GM19328 (cell line): ENCODE data around the gene CHD9.

Experiments used
- ATAC-seq: cut with Tn5 transposase; IDR thresholded peaks from one replicate; pipeline ENCODE4 v1.9.1; 2021; ENCODE audit warnings: mild to moderate bottlenecking, moderate library complexity; ENCODE audit not compliant: unreplicated experiment

Gene CHD9

DNA sequence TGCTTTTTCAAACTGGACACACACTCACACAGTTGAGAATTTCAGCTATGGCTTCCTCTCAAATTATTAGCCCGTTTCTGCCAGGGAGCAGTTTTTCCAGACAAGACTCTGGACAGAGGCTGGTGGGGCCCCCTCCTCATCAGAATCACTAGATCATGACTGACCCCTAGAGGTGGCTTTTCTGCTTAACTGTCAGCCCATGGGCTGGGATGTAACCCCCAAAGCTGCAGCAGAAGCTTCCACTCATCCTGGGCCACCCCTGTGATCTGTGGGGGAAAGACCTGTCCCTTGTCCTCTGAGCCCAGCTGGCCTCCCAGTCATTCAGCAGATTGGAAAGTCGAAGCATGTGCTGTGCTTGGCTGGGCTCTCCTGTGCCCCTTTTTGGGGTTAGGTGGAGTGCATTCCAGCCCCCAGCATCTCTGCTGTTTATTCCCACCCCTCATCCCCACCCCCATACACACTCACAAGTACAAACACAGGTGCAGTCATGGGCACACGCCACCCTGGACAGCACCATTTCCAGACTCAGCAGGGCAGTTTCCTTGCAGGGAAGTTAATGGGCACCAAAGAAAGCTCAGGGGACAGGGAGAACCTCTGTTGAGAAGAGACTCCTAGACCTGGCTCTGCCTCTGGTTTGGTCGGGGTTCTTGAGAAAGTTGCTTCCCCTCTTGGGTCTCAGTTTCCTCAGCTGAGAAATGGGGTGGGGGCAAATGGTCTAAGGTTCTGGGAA is 301.9 kb downstream of the CHD9 start:
- ATAC-seq = no peak

DNA sequence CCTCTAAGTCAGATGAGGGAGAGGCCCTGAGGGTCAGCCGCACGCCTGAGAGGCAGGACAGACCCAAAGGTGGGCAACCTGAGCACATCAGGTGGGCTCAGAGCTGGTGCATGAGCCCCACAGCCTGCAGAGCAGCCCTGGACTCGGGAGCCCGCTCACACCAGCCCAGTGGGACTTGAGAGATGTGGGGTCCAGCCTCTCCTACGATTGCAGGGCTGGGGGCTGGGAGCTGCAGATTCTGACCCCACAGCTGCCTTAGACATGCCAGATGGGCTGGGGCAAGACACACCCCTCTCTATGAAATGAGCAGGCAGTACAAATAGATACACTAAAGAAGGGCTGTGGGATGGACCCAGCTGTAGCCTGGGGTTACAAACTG is 302.4 kb downstream of the CHD9 start:
- no peak for ATAC-seq

DNA sequence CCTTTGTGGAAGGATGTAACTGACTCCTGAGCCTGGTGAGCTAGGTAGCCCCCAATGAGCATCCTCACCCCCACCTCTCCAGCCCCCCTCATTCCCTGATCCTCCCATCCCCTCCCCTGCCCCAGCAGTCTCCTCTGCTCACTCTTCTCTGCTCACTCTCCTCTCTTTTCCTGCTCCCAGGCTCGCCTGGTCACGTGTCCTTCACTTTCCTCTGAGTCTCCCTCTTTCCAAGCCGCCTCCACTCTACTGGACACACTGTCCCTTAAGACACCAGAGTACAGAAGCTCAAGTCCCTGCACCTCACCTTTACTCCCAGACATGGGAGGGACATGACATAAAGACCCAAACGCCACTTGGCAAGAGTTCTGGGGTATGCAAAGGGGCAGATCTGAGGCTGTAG is 303.2 kb downstream of the CHD9 start:
- ATAC-seq = no peak

DNA sequence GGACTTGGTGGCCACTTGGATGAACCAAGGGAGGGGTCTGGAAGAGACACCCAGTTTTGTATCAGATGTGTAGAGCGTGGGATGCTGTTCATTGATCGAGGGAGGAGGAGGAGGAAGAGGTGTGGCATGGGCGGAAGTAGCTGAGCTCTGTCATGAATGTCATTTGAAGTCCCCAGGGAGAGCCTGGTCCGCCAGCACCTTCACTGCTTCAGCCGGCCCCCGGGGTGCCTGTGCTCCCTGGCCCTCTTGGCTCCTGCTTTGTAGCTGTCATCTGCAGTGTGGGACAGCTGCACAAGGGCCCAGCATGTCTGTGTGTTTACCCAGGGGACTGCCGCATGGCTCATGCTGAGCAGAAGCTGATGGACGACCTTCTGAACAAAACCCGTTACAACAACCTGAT is 304.1 kb downstream of the CHD9 start:
- ATAC-seq = no peak

DNA sequence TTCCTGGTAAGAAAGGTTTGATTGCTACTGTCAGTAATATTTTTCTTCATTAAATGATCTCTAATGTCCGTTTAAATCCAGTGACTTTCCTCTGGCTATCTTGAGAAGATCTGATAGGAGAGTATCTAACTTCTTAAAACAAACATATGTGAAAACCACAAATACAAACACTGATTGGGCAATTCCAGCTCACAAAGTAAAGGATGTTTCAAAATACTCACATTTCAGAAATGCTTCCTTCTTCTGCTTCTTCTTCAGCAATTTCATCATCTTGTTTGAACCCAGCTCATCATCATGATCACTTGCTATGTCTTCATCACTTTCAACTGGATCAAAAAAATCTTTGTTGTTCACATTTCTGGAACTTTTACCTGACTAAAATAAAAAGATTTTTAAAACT is 315.1 kb downstream of the CHD9 start:
- no peak for ATAC-seq

DNA sequence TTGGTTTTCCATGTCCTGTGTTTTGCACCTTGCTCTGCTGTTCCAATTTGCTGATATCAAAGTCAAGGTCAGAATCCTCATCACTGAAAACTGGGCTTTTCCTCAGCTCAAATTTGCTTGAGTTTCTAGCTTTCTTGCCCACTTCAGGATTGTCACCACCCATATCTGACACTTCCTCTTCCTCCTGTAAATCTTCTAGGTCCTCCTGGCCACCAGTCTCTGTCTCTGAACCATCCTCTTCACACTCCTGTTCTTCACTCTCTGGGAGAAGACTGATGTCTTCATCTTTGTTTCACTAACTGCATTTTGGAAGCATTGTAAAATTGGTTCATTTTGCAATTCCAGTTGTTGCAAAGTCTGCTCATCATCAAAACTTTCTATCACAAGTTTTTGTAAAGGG is 316.0 kb downstream of the CHD9 start:
- ATAC-seq = no peak

DNA sequence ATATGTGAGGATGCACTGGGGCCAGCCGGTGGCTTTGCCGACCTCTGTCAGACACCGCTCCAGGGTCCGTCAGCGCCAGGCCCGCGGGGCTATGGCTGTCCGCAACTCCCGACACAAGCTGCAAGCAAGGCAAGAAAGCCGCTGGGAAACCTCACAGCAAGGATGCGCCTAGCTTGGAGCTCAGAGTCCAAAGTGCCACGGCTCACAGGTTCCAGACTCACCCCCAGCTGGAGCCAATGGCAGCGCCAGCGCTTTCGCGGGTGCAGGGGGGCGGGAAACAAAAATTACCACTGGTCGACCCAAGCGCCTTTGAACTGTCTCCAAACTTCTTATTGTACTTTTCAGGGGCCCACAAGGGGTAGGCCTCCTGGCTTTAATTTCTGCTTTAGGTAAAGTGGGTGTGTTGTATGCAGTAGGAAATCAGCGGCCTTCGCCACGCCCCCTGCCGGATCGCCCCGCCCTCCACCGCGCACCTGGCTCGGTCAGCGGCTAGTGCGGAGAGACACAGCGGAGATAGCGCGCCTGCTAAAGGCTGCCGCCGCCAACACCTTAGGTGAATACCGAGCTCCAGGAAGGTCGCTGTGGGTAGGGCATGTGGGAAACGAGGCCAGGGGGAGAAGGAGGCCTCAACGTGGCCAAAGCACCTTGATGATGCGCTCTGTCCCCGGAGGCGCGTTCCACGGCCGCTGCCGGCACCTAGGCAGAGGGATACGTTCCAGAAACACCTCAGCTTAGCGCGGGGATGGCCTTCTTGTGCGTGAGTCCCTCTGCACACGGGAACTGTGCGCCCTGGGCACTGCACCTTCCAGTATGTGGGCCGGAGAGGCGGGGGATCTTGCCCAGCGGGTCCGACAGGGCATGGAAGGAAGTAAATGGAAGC is 318.4 kb downstream of the CHD9 start:
- ATAC-seq = no peak

DNA sequence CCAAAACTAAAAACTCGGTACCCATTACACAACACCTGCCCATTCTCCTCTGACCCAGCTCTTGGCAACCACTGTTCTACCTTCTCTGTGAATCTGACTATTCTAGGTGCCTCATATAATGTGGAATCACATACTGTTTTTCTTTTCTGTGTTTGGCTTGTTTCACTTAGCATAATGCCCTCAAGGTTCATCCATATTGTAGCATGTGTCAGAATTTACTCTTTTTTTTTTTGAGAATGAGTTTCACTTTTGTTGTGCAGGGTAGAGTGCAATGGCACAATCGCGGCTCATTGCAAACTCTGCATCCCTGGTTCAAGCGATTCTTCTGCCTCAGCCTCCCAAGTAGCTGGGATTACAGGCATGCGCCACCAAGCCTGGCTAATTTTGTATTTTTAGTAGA is 320.0 kb downstream of the CHD9 start:
- no peak for ATAC-seq

DNA sequence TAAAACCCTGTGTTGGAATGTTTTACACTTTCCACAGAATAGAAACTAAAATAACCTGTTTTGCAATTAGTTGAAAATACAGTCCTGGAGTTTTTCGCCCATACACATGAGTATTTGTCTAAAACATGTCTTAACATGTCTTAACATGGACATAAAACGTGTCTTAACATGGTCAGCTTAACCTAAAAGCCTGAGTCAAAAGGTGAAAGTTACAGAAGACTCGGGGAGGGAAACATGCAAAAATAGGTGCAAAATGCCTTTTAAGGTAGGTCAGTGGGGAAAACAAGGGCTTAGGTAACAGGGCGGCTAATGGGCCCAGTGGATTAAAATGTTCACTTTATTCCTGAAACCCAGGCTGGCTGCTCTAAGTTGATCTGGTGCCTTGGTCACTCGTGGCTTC is 323.3 kb downstream of the CHD9 start:
- no peak for ATAC-seq
